ENCODE measurements around the gene CASQ2. TPM values are rescaled to one million over a fixed set of nuclear protein-coding genes. Genes with fewer than 3 reads are reported as not detected.

CASQ2 gene
- total and polyA plus RNA-seq, 2 experiments from 2014 or later: not detected

GRCh38 chr1:115794976-115795639, 26.6 kb upstream of the CASQ2 start:
- no peaks in the 10 kb centered on the region for H4K20me1 ChIP-seq (ENCODE audit: insufficient read depth, poor library complexity, severe bottlenecking)
- no peaks in the 10 kb centered on the region for H3K27me3 ChIP-seq
- no peak overlapping the region for H3K4me3 ChIP-seq
- H3K4me1 ChIP-seq (ENCODE audit: insufficient read depth): peaks cover 6% of the 10 kb centered on the region
- no peaks in the 10 kb centered on the region for H3K9me3 ChIP-seq (ENCODE audit: low read depth)
- no peaks in the 10 kb centered on the region for H3K36me3 ChIP-seq (replicated peaks; ENCODE audit: insufficient read depth, low read depth)
- H3K79me2 ChIP-seq: no peaks in the 10 kb centered on the region
- no peaks in the 10 kb centered on the region for H3K9me2 ChIP-seq (replicated peaks; ENCODE audit: insufficient read depth)
- TF ChIP-seq CTCF (IDR thresholded peaks at IDR 0.05; ENCODE audit: poor library complexity) (no peak), EZH2phosphoT487 (IDR thresholded peaks at IDR 0.05; ENCODE audit: low read depth, severe bottlenecking, unreplicated experiment) (no peak), EZH2 (IDR thresholded peaks at IDR 0.05; ENCODE audit: borderline replicate concordance) (no peak)
- no peak overlapping the region for H3K4me2 ChIP-seq
- H2AFZ ChIP-seq: no peak overlapping the region
- H3K27ac ChIP-seq: no peak overlapping the region
- WGBS (ENCODE audit: low lambda C conversion rate, missing lambda C conversion rate): 55% methylated on average over 4 of the region's 4 CpGs
- DNase-seq (ENCODE audit: low spot score): no peak

GRCh38 chr1:115793162-115793561, 24.6 kb upstream of the CASQ2 start:
- no peak overlapping the region for H3K27ac ChIP-seq
- no peak overlapping the region for H3K4me3 ChIP-seq

GRCh38 chr1:115791816-115792215, 23.3 kb upstream of the CASQ2 start:
- TF ChIP-seq EZH2phosphoT487 (IDR thresholded peaks at IDR 0.05; ENCODE audit: low read depth, severe bottlenecking, unreplicated experiment) (no peak), CTCF (IDR thresholded peaks at IDR 0.05; ENCODE audit: poor library complexity) (no peak), EZH2 (IDR thresholded peaks at IDR 0.05; ENCODE audit: borderline replicate concordance) (no peak)
- DNase-seq (ENCODE audit: low spot score): no peak
- Histone ChIP-seq H3K4me2 (no peak overlapping the region), H3K36me3 (replicated peaks; ENCODE audit: insufficient read depth, low read depth) (no peaks in the 10 kb centered on the region), H3K9me2 (replicated peaks; ENCODE audit: insufficient read depth) (no peaks in the 10 kb centered on the region), H3K4me1 (ENCODE audit: insufficient read depth) (peaks cover 8% of the 10 kb centered on the region), H3K4me3 (no peak overlapping the region), H3K79me2 (no peaks in the 10 kb centered on the region), H3K9me3 (ENCODE audit: low read depth) (no peaks in the 10 kb centered on the region), H3K27me3 (no peaks in the 10 kb centered on the region), H3K27ac (no peak overlapping the region), H4K20me1 (ENCODE audit: insufficient read depth, poor library complexity, severe bottlenecking) (no peaks in the 10 kb centered on the region), H2AFZ (no peak overlapping the region)
- WGBS (ENCODE audit: low lambda C conversion rate, missing lambda C conversion rate): 97% methylated on average over 3 of the region's 3 CpGs

More at GRCh38 chr1:115793162-115793561, 24.6 kb upstream of the CASQ2 start:
- Histone ChIP-seq H3K79me2 (no peaks in the 10 kb centered on the region), H3K27me3 (no peaks in the 10 kb centered on the region), H3K9me3 (ENCODE audit: low read depth) (no peaks in the 10 kb centered on the region), H4K20me1 (ENCODE audit: insufficient read depth, poor library complexity, severe bottlenecking) (no peaks in the 10 kb centered on the region), H3K4me2 (no peak overlapping the region), H3K9me2 (replicated peaks; ENCODE audit: insufficient read depth) (no peaks in the 10 kb centered on the region), H3K4me1 (ENCODE audit: insufficient read depth) (peaks cover 8% of the 10 kb centered on the region), H2AFZ (no peak overlapping the region), H3K36me3 (replicated peaks; ENCODE audit: insufficient read depth, low read depth) (no peaks in the 10 kb centered on the region)
- TF ChIP-seq EZH2phosphoT487 (IDR thresholded peaks at IDR 0.05; ENCODE audit: low read depth, severe bottlenecking, unreplicated experiment) (no peak), EZH2 (IDR thresholded peaks at IDR 0.05; ENCODE audit: borderline replicate concordance) (no peak), CTCF (IDR thresholded peaks at IDR 0.05; ENCODE audit: poor library complexity) (no peak)
- no peak for DNase-seq (ENCODE audit: low spot score)
- WGBS (ENCODE audit: low lambda C conversion rate, missing lambda C conversion rate): 53% methylated on average over 9 of the region's 9 CpGs

Measured in hepatocyte (in vitro differentiated cells).